GM08714 (cell line): Measurements from ENCODE around the gene SNPH.

Experiments used
- H3K4me3 ChIP-seq: fragments of 200-500 bp; sonication (Bioruptor generic); 2 replicates; pipeline ENCODE4 v1.5.1; 2014; ENCODE audit warnings: mild to moderate bottlenecking, low read length, inconsistent platforms
- ZNF274 ChIP-seq: IDR thresholded peaks from 2 replicates; pipeline ENCODE4 v1.6.1; 2012; ENCODE audit warnings: mild to moderate bottlenecking, low read depth, low read length

SNPH gene

DNA sequence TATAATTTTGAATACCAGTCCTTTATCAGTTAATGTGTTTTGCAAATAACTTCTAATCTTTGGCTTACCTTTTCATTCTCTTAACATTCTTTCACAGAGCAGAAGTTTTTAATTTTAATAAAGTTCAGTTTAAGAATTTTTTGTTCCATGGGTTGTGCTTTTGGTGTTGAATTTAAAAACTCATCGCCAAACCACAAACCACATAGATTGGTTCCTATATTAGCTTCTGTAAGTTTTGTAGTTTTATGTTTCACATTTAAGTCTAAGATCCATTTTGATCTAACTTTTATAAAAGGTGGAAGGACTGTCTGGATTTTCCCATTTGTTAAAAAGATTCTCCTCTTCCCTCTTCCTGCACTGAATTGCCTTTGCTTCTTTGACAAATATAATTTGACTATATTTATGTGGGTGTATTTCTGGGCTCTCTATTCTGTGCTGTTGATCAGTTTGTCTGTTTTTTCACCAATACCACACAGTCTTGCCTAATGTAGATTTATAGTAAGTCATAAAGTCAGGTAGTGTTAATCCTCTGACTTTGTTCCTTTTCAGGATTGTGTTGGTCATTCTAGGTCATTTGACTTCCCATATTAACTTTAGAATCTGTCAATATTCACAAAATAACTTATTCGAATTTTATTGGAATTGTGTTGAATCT, 80.3 kb downstream of the SNPH start:
- no peak overlapping the region for H3K4me3 ChIP-seq
- TF ChIP-seq ZNF274, result no peak

- no peak for TF ChIP-seq ZNF274
- no peak overlapping the region for H3K4me3 ChIP-seq
Observed at GRCh38 chr20:1353956-1354355, 87.9 kb downstream of the SNPH start.

DNA sequence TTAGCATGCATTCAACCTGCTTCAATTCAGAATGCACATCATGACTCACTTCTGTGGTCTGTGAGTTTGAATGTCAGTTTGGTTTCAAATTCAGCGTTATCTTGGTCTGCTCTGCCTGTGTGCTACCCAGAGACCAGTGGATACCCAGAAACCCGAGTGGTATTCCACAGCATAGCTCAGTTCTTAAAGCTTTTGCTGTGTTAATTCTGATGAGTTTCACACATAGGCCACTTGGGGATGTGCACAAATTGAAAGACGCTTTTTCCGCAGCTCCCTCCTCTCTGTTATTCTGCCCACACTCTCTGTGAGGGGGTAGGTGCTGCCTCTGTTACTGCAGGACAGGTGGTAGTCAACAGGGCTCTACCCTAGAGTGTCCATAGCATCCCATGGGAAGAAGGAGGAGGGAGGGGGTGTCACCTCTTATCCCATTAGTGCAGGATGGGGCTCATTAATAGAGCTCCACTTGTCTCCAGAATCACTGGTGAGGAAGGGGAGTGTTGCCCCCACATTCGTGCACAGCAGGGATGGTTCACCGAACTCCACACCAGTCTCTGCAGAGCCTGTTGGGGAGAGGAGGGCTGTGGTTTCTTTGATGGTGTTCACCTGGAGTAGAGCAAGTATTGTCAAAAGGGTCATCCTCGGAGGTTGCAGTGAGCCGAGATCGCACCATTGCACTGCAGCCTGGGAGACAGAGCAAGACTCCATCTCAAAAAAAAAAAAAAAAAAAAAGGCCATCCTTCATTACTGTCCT, 92.0 kb downstream of the SNPH start:
- no peak for TF ChIP-seq ZNF274
- H3K4me3 ChIP-seq, result no peak overlapping the region
